ENCODE results near the gene ADK. TPM values are rescaled to one million over a fixed set of nuclear protein-coding genes. Genes with fewer than 3 reads are reported as not detected.
"Not testable (repeated sequence)": the region's sequence is repeated elsewhere in the genome, so short reads cannot be mapped to it uniquely, and the experiment has no call there.

Gene ADK
- total RNA-seq, 1 donor from 2014 or later: 53.0 TPM

DNA sequence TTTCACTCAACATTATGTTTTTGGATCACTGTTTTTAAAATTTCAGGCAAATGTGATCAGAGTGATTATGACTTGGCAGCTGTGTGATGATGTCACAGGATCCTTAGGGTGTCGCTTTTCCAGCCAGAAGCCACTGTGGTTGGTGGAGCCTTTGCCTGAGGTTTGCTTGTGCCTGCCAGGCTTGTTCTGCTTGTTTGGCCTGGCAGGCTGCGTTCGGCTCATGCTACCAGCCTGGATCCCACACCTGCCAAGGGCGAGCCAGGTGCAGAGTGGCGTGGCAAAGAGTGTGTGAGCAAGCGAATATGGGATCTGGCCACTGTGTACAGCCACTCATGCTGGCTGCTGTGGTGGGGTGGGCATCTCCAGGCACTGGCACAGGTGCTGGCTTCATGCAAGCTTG is 55.7 kb downstream of the ADK start:
- H3K4me3 ChIP-seq: no peak overlapping the region
- peak; percentile 66 for DNase-seq
- no peaks in the 10 kb centered on the region for H3K4me1 ChIP-seq
- no peaks in the 10 kb centered on the region for H3K27me3 ChIP-seq
- TF ChIP-seq, protein P1, sequence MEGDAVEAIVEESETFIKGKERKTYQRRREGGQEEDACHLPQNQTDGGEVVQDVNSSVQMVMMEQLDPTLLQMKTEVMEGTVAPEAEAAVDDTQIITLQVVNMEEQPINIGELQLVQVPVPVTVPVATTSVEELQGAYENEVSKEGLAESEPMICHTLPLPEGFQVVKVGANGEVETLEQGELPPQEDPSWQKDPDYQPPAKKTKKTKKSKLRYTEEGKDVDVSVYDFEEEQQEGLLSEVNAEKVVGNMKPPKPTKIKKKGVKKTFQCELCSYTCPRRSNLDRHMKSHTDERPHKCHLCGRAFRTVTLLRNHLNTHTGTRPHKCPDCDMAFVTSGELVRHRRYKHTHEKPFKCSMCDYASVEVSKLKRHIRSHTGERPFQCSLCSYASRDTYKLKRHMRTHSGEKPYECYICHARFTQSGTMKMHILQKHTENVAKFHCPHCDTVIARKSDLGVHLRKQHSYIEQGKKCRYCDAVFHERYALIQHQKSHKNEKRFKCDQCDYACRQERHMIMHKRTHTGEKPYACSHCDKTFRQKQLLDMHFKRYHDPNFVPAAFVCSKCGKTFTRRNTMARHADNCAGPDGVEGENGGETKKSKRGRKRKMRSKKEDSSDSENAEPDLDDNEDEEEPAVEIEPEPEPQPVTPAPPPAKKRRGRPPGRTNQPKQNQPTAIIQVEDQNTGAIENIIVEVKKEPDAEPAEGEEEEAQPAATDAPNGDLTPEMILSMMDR (IDR thresholded peaks at IDR 0.05): no peak
- no peak overlapping the region for H3K27ac ChIP-seq
- H3K9me3 ChIP-seq: no peaks in the 10 kb centered on the region
- intact Hi-C loops (cut with DNase I): no loop called here
- peak; percentile 76 for ATAC-seq
- peaks cover 5% of the 10 kb centered on the region for H3K36me3 ChIP-seq

DNA sequence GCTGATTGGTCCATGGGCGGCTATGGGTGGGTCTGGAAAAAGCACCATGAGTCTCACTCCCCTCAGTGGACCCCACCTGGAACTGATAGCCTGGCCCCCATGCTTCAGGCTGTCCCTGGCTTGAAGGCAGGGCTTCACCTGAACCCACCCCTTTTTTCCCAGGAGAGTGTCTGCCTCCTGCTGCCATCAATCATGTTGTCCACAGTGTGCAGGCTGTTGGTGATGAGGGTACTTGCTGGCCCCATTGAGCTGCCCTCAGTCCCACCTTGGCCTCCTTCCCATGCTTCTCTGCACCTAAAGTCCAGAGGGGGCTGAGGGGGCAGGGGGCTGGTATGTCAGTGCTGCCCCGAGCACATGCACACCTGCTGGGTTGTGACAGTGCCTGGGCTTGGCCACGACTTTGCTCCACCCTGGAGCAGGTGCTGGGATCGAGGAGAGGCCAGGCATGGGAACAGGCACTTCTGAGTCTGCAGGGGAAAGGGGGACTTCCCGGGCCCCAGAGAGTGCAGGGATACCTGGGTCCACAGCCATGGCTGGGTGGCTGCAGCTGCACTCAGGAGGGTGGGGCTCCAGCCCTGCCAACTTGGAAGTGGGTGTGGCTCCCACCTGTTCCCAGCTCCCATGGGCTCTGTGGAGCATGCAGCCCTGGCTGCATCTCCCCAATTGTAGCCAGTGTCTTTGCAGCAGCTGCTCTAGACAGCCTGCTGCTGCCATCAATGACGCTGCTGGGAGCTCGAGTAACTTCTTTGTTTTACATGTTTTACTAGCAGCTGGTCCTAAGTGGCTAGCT is 56.9 kb downstream of the ADK start:
- no peak overlapping the region for H3K4me3 ChIP-seq
- ATAC-seq (peak; percentile 70), DNase-seq (peak; percentile 61)
- TF ChIP-seq, protein P1 (IDR thresholded peaks at IDR 0.05): no peak
- no peak overlapping the region for H3K27ac ChIP-seq
- H3K9me3 ChIP-seq: no peaks in the 10 kb centered on the region
- H3K27me3 ChIP-seq: no peaks in the 10 kb centered on the region
- no peaks in the 10 kb centered on the region for H3K36me3 ChIP-seq
- no peaks in the 10 kb centered on the region for H3K4me1 ChIP-seq
- intact Hi-C loops (cut with DNase I): no loop called here

DNA sequence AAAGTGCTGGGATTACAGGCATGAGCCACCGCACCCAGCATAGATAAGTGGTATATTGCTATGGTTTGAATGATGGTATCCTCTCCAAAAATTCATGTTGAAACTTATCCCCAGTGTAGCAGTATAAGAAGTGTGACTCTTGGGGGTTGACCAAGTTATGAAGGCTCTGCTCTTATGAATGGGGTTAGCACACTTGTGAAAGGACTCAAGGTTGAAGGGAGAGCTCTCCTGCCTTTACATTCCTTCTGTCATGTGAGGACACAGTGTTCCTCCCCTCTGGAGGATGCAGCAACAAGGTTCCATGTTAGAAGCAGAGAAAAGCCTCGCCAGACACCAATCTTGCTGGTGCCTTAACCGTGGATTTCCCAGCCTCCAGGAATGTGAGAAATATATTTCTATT is 58.0 kb downstream of the ADK start:
- Histone ChIP-seq H3K36me3 (no peaks in the 10 kb centered on the region), H3K27ac (no peak overlapping the region), H3K4me1 (no peaks in the 10 kb centered on the region), H3K4me3 (no peak overlapping the region), H3K9me3 (no peaks in the 10 kb centered on the region), H3K27me3 (no peaks in the 10 kb centered on the region)
- no peak for DNase-seq
- intact Hi-C loops (cut with DNase I): no loop called here
- peak; percentile 39 for ATAC-seq
- TF ChIP-seq, protein P1 (IDR thresholded peaks at IDR 0.05): no peak

DNA sequence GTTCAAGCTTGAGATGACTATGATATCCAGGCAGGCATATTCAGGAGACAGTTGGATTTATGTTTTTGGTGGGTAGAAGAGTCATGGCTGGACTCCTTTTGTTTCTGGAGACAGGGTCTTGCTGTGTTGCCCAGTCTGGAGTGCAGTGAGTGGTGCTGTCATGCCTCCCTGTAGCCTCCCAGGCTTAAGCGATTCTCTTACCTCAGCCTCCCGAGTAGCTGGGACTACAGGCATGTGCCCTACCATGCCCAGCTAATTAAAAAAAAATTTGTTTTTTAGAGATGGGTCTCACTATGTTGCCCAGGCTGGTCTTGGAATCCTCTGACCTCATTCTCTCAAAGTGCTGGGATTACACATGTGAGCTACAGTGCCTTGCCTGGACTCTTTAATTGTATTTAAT is 62.0 kb downstream of the ADK start:
- no peaks in the 10 kb centered on the region for H3K36me3 ChIP-seq
- H3K27me3 ChIP-seq: no peaks in the 10 kb centered on the region
- H3K4me1 ChIP-seq: no peaks in the 10 kb centered on the region
- no peak overlapping the region for H3K4me3 ChIP-seq
- DNase-seq: no peak
- ATAC-seq: no peak
- intact Hi-C loops (cut with DNase I): no loop called here
- TF ChIP-seq, protein P1 (IDR thresholded peaks at IDR 0.05): no peak
- no peaks in the 10 kb centered on the region for H3K9me3 ChIP-seq
- no peak overlapping the region for H3K27ac ChIP-seq

DNA sequence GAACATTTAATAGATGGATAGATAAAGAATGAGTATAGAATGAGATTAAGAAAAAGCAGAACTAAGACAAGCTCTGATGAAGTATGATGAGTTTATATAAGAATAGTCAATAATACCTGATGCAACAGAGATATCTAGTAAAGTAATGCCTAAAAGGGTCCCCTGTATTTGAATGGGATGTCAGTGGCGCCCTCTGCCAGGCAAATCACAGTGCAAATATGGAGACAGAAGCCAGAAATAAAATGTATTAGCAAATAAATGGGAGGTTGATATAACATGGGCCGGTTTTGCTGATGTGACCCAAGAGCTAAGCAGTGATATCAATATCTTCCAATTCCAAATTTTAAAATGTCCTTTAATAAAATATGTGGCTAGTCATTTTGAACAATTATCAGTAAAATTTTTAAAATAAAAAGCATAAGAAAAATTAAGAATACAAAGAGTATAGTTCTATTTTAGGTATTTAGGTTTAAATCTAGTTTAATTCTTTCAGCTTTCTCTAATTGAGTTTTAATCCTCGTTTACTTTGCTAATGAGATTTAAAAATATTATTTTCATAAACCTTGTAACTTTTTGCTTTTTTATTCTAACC is 62.6 kb downstream of the ADK start:
- H3K27ac ChIP-seq: no peak overlapping the region
- intact Hi-C loops (cut with DNase I): no loop called here
- ATAC-seq: peak; percentile 60
- no peaks in the 10 kb centered on the region for H3K36me3 ChIP-seq
- DNase-seq: peak; percentile 59
- no peaks in the 10 kb centered on the region for H3K4me1 ChIP-seq
- no peak overlapping the region for H3K4me3 ChIP-seq
- H3K9me3 ChIP-seq: no peaks in the 10 kb centered on the region
- TF ChIP-seq, protein P1 (IDR thresholded peaks at IDR 0.05): peak; percentile 53
- H3K27me3 ChIP-seq: no peaks in the 10 kb centered on the region

DNA sequence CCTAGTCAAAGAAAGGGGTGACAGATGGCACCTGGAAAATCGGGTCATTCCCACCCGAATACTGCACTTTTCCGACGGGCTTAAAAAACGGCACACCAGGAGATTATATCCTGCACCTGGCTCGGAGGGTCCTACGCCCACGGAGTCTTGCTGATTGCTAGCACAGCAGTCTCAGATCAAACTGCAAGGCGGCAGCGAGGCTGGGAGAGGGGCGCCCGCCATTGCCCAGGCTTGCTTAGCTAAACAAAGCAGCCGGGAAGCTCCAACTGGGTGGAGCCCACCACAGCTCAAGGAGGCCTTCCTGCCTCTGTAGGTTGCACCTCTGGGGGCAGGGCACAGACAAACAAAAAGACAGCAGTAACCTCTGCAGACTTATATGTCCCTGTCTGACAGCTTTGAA is 66.1 kb downstream of the ADK start:
- H3K9me3 ChIP-seq; H3K27ac ChIP-seq; H3K4me1 ChIP-seq; H3K36me3 ChIP-seq; intact Hi-C loops (cut with DNase I); DNase-seq; H3K4me3 ChIP-seq; H3K27me3 ChIP-seq; ATAC-seq: not testable (repeated sequence)

DNA sequence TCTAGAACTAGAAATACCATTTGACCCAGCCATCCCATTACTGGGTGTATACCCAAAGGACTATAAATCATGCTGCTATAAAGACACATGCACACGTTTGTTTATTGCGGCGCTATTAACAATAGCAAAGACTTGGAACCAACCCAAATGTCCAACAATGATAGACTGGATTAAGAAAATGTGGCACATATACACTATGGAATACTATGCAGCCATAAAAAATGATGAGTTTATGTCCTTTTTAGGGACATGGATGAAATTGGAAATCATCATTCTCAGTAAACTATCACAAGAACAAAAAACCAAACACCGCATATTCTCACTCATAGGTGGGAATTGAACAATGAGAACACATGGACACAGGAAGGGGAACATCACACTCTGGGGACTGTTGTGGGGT is 71.4 kb downstream of the ADK start:
- H3K4me1 ChIP-seq; H3K4me3 ChIP-seq; ATAC-seq; H3K27ac ChIP-seq; H3K9me3 ChIP-seq; H3K36me3 ChIP-seq; H3K27me3 ChIP-seq; intact Hi-C loops (cut with DNase I); DNase-seq: not testable (repeated sequence)

Data from upper lobe of right lung (tissue), 1 donor.